GM12878 (cell line): ENCODE measurements around the gene GSG1. TPM values are rescaled to one million over a fixed set of nuclear protein-coding genes. Genes with fewer than 3 reads are reported as not detected.

ENCODE experiments used
- ATAC-seq: fragments of 200-7000 bp; cut with Tn5 transposase; 3 replicates; pipeline ENCODE4 v1.9.1; 2020; ENCODE audit warnings: mild to moderate bottlenecking, moderate library complexity
- BruUV-seq: library from RNA; stranded (reverse); fragments of 400-500 nt; replicated peaks from 2 replicates; lab custom pipeline; 2021; lab: Mats Ljungman, UMichigan
- CTCF ChIA-PET: fragments of 300-600 bp; sonication (Branson Sonifier 250); formaldehyde crosslinking; extraction: SDS; loops from one replicate; lab custom pipeline; 2021; ENCODE audit warnings: inconsistent platforms; lab: Yijun Ruan, JAX
- POLR2A ChIA-PET: fragments of 350-600 bp; formaldehyde crosslinking; extraction: SDS; loops from one replicate; lab custom pipeline; 2021; ENCODE audit warnings: inconsistent platforms; lab: Charles Lee
- RAD21 ChIA-PET: fragments of 300-600 bp; sonication (Branson Sonifier 250); formaldehyde crosslinking; loops from one replicate; lab custom pipeline; 2023; ENCODE audit warnings: antibody characterized with exemption; ENCODE audit not compliant: unreplicated experiment; lab: Charles Lee
- SMC1A ChIA-PET: fragments of 300-600 bp; sonication (Branson Sonifier 250); formaldehyde crosslinking; loops from one replicate; lab custom pipeline; 2023; ENCODE audit not compliant: unreplicated experiment, uncharacterized antibody; lab: Charles Lee
- DNase-seq: peaks from one replicate; pipeline ENCODE4 v3.0.0-alpha.2; 2011; ENCODE audit warnings: low read depth, low spot score
- FAIRE-seq: peaks from 3 replicates; lab custom pipeline; 2011; peaks lifted over from hg19 to GRCh38; lab: Jason Lieb, UNC
- H2AFZ ChIP-seq: 2 replicates; pipeline ENCODE4 v1.6.0; 2011; ENCODE audit warnings: low read depth, low read length, control low read depth; ENCODE audit not compliant: control insufficient read depth
- H3K27ac ChIP-seq: 2 replicates; pipeline ENCODE4 v1.5.1; 2011; ENCODE audit warnings: control low read depth; ENCODE audit not compliant: control insufficient read depth, insufficient read depth
- H3K27me3 ChIP-seq, 2 experiments: replicated peaks in 1 of 2; 2 replicates each; pipeline versions ENCODE4 v1.6.0 to v1.6.1; 2011; ENCODE audit warnings: low read length in 1 of 2; ENCODE audit not compliant: control insufficient read depth in 2 of 2, insufficient read depth in 2 of 2
- H3K36me3 ChIP-seq, 2 experiments: 2 replicates each; pipeline ENCODE4 v1.5.1; 2011; ENCODE audit warnings: low read length in 1 of 2; ENCODE audit not compliant: control insufficient read depth in 2 of 2, insufficient read depth in 2 of 2
- H3K4me1 ChIP-seq: 2 replicates; pipeline ENCODE4 v1.6.1; 2011; ENCODE audit warnings: mild to moderate bottlenecking, low read length, moderate library complexity, mixed read lengths; ENCODE audit not compliant: control insufficient read depth, insufficient read depth
- H3K4me2 ChIP-seq: 2 replicates; pipeline ENCODE4 v1.6.0; 2011; ENCODE audit warnings: control low read depth; ENCODE audit not compliant: control insufficient read depth, insufficient read depth
- H3K4me3 ChIP-seq: fragments of 200-600 bp; sonication (generic); 2 replicates; pipeline ENCODE4 v1.5.1; 2016
- H3K79me2 ChIP-seq: 2 replicates; pipeline ENCODE4 v1.6.0; 2011; ENCODE audit warnings: low read length; ENCODE audit not compliant: control insufficient read depth, insufficient read depth
- H3K9ac ChIP-seq: 2 replicates; pipeline ENCODE4 v1.8.0; 2011; ENCODE audit warnings: low read length, control low read depth, mixed read lengths; ENCODE audit not compliant: control insufficient read depth, insufficient read depth
- H3K9me3 ChIP-seq: replicated peaks from 3 replicates; pipeline ENCODE4 v1.5.1; 2011; ENCODE audit warnings: mild to moderate bottlenecking, low read length; ENCODE audit not compliant: control insufficient read depth, insufficient read depth
- H4K20me1 ChIP-seq: 2 replicates; pipeline ENCODE4 v1.6.0; 2011; ENCODE audit not compliant: control insufficient read depth, insufficient read depth
- JUND ChIP-seq: IDR thresholded peaks from 2 replicates; pipeline ENCODE4 v1.6.1; 2012; ENCODE audit warnings: low read depth, mild to moderate bottlenecking, low read length, improper control_type of control experiment, moderate library complexity
- POLR2A ChIP-seq: IDR thresholded peaks from 2 replicates; pipeline ENCODE4 v1.6.1; 2011; ENCODE audit warnings: low read depth, mild to moderate bottlenecking, low read length
- WGBS: methylation state at CpG from one replicate; pipeline ENCODE4 v1.1.6; 2016; ENCODE audit warnings: low lambda C conversion rate; ENCODE audit not compliant: insufficient replicate concordance, insufficient coverage; ENCODE audit errors: missing lambda C conversion rate; 5-methylcytosine and 5-hydroxymethylcytosine counted together
- in situ Hi-C: fragments of 300-500 bp; cut with MboI; formaldehyde crosslinking; loops from 9 replicates; pipeline ENCODE4 v1.14.3; 2018; ENCODE audit warnings: mixed read lengths
- intact Hi-C: fragments of 100-400 bp; cut with micrococcal nuclease; formaldehyde crosslinking; loops from one replicate; pipeline ENCODE4 v1.14.2; 2022; ENCODE audit not compliant: unreplicated experiment
- polyA plus RNA-seq, 11 experiments: library from polyadenylated mRNA; depleted of rRNA in 4 of 11; unstranded in 6 of 11; stranded (reverse) in 5 of 11; fragments of >200 nt; fragmentation: Nextera tagmentation in 4 of 11; fragmentation: Illumina TruSeq in 1 of 11; extraction: Ambion mirVana in 4 of 11; extraction: Trizol in 1 of 11; gene quantifications; 1 replicate in 1 of 11; 2 replicates in 10 of 11; pipeline versions ENCODE4 v1.2.1 to v1.2.3, GENCODE V29; 2011 to 2016; ENCODE audit warnings: inconsistent platforms in 2 of 11, missing spikeins in 2 of 11, low read depth in 1 of 11
- total RNA-seq, 4 experiments: library from RNA; depleted of rRNA in 3 of 4; stranded (reverse); fragments of >200 nt in 3 of 4; fragmentation: Illumina TruSeq in 1 of 4; extraction: Trizol in 1 of 4; gene quantifications; 2 replicates each; pipeline versions ENCODE4 v1.2.1 to v1.2.3, GENCODE V29; 2013 to 2021
- TF ChIP-seq, protein P1 (sequence below): fragments of 450-650 bp; formaldehyde crosslinking; IDR thresholded peaks from 2 replicates; pipeline ENCODE4 v1.4.0; 2022; ENCODE audit warnings: mild to moderate bottlenecking, moderate library complexity
- TF ChIP-seq, protein P2 (sequence below): fragments of 450-650 bp; IDR thresholded peaks from 2 replicates; pipeline ENCODE4 v1.6.1; 2017; ENCODE audit warnings: mild to moderate bottlenecking, moderate library complexity

Gene GSG1
- total and polyA plus RNA-seq, 10 of the 15 experiments (the other 5 are each of a cell fraction or from before 2014, with no cell fraction given), result not detected

DNA sequence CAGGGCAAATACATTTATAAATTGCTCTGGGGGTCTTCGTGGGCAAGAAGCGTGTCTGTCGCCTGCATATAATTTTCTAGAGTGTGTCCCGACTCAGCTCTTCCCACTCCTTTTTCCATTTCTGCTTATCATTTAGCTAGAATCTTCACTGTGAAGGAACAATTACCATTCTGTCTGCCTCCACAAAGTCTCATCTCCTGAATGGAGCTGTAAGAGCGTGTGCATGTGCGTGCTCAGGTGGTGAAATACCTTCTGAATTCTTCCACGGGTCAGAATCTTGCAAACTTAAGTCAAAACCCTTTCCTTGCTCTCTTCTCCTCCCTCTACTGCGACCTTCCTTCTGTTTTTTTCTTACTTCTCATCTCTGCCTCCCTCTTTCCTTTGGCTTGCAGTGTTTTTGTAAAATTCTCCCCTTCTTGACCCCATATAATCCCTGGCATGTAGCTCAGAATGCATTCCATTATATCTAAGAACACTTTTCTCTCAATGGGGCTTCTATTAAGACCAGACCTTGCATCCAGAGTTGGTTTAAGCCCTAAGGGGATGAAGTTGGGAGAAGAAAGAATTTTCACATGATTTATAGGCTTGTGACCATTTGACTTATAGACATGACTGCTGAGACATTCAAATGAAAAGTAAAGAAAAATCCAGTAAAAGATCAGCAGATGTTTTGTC, 25.0 kb upstream of the GSG1 start:
- ATAC-seq (no peak), FAIRE-seq (no peak), DNase-seq (no peak)
- Histone ChIP-seq H3K9me3 (no peaks in the 10 kb centered on the region), H3K4me2 (no peak overlapping the region), H3K9ac (no peak overlapping the region), H3K36me3 (no peaks in the 10 kb centered on the region), H4K20me1 (no peaks in the 10 kb centered on the region), H3K27ac (no peak overlapping the region), H3K4me1 (no peaks in the 10 kb centered on the region), H3K27me3 (peaks cover 0 to 3% of the 10 kb centered on the region in 2 experiments; a peak in 2 of 4 replicates), H3K4me3 (no peak overlapping the region), H3K79me2 (no peaks in the 10 kb centered on the region), H2AFZ (no peak overlapping the region)
- CTCF ChIA-PET, result interaction anchor here (1.1 kb wide), 1 partner anchor 83 kb away, joined by 3 read pairs; no protein-coding TSS in a partner anchor
- SMC1A ChIA-PET, result no interaction called here
- POLR2A ChIA-PET, result no interaction called here
- RAD21 ChIA-PET, result no interaction called here
- intact Hi-C loops (no loop called here), in situ Hi-C loops (no loop called here)
- no TSS peak for BruUV-seq
- 50% methylated on average over 8 of the region's 8 CpGs for WGBS
- TF ChIP-seq, protein P1, sequence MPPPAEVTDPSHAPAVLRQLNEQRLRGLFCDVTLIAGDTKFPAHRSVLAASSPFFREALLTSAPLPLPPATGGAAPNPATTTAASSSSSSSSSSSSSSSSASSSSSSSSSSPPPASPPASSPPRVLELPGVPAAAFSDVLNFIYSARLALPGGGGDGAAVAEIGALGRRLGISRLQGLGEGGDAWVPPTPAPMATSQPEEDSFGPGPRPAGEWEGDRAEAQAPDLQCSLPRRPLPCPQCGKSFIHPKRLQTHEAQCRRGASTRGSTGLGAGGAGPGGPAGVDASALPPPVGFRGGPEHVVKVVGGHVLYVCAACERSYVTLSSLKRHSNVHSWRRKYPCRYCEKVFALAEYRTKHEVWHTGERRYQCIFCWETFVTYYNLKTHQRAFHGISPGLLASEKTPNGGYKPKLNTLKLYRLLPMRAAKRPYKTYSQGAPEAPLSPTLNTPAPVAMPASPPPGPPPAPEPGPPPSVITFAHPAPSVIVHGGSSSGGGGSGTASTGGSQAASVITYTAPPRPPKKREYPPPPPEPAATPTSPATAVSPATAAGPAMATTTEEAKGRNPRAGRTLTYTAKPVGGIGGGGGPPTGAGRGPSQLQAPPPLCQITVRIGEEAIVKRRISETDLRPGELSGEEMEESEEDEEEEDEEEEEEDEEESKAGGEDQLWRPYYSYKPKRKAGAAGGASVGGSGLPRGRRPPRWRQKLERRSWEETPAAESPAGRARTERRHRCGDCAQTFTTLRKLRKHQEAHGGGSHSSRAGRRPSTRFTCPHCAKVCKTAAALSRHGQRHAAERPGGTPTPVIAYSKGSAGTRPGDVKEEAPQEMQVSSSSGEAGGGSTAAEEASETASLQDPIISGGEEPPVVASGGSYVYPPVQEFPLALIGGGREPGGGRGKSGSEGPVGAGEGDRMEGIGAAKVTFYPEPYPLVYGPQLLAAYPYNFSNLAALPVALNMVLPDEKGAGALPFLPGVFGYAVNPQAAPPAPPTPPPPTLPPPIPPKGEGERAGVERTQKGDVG (CRISPR knock-in tag), result no peak
- TF ChIP-seq, protein P2, sequence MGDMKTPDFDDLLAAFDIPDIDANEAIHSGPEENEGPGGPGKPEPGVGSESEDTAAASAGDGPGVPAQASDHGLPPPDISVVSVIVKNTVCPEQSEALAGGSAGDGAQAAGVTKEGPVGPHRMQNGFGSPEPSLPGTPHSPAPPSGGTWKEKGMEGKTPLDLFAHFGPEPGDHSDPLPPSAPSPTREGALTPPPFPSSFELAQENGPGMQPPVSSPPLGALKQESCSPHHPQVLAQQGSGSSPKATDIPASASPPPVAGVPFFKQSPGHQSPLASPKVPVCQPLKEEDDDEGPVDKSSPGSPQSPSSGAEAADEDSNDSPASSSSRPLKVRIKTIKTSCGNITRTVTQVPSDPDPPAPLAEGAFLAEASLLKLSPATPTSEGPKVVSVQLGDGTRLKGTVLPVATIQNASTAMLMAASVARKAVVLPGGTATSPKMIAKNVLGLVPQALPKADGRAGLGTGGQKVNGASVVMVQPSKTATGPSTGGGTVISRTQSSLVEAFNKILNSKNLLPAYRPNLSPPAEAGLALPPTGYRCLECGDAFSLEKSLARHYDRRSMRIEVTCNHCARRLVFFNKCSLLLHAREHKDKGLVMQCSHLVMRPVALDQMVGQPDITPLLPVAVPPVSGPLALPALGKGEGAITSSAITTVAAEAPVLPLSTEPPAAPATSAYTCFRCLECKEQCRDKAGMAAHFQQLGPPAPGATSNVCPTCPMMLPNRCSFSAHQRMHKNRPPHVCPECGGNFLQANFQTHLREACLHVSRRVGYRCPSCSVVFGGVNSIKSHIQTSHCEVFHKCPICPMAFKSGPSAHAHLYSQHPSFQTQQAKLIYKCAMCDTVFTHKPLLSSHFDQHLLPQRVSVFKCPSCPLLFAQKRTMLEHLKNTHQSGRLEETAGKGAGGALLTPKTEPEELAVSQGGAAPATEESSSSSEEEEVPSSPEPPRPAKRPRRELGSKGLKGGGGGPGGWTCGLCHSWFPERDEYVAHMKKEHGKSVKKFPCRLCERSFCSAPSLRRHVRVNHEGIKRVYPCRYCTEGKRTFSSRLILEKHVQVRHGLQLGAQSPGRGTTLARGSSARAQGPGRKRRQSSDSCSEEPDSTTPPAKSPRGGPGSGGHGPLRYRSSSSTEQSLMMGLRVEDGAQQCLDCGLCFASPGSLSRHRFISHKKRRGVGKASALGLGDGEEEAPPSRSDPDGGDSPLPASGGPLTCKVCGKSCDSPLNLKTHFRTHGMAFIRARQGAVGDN, result no peak
- TF ChIP-seq POLR2A (no peak), JUND (no peak)
